Measurements from ENCODE around the gene AFP.

The AFP gene

GRCh38 chr4:73460913-73461522 is 25.0 kb downstream of the AFP start:
- DNase-seq (ENCODE audit: low spot score), result no peak

GRCh38 chr4:73468170-73468569 is 32.1 kb downstream of the AFP start:
- no peak for DNase-seq (ENCODE audit: low spot score)

GRCh38 chr4:73470728-73471127 is 34.7 kb downstream of the AFP start:
- DNase-seq (ENCODE audit: low spot score), result no peak

- no peak for DNase-seq (ENCODE audit: low spot score)
Observed at GRCh38 chr4:73477176-73477575, 41.2 kb downstream of the AFP start.

GRCh38 chr4:73479323-73479722 is 43.3 kb downstream of the AFP start:
- DNase-seq (ENCODE audit: low spot score), result no peak

- no peak for DNase-seq (ENCODE audit: low spot score)
Observed at GRCh38 chr4:73481358-73481757, 45.3 kb downstream of the AFP start, which contains the start of gene AFM. Gene AFM, plus strand, starts transcription at chr4:73481745. Its CDS starts 31 bp downstream, at chr4:73481776.

- no peak for DNase-seq (ENCODE audit: low spot score)
Observed at GRCh38 chr4:73485085-73485484, 49.1 kb downstream of the AFP start.

- no peak for DNase-seq (ENCODE audit: low spot score)
Observed at GRCh38 chr4:73485596-73485995, 49.6 kb downstream of the AFP start.

GRCh38 chr4:73486497-73486896 is 50.5 kb downstream of the AFP start:
- DNase-seq (ENCODE audit: low spot score), result no peak

GRCh38 chr4:73487233-73487632 is 51.2 kb downstream of the AFP start:
- DNase-seq (ENCODE audit: low spot score), result no peak

GRCh38 chr4:73499996-73500765 is 64.2 kb downstream of the AFP start:
- DNase-seq (ENCODE audit: low spot score), result no peak

- DNase-seq (ENCODE audit: low spot score), result no peak
Observed at GRCh38 chr4:73501664-73502265, 65.7 kb downstream of the AFP start.

GRCh38 chr4:73505567-73505966 is 69.5 kb downstream of the AFP start:
- no peak for DNase-seq (ENCODE audit: low spot score)
